H1 (cell line): ENCODE results near the gene TMTC4. TPM values are rescaled to one million over a fixed set of nuclear protein-coding genes. Genes with fewer than 3 reads are reported as not detected.

Source experiments
- CTCF ChIA-PET: fragments of 300-600 bp; sonication (Branson Sonifier 250); formaldehyde crosslinking; loops from one replicate; lab custom pipeline; 2021; ENCODE audit not compliant: partially characterized antibody; lab: Charles Lee
- POLR2A ChIA-PET: fragments of 300-600 bp; sonication (Branson Sonifier 250); formaldehyde crosslinking; loops from one replicate; lab custom pipeline; 2021; ENCODE audit warnings: inconsistent platforms; ENCODE audit not compliant: partially characterized antibody; lab: Charles Lee
- DNase-seq, 2 experiments: peaks; one replicate each; pipeline versions ENCODE4 v3.0.0 to v3.0.0-alpha.2; 2010 to 2022; ENCODE audit warnings: low spot score in 2 of 2, low read depth in 1 of 2, mixed read lengths in 1 of 2
- FAIRE-seq: peaks from 2 replicates; lab custom pipeline; 2011; peaks lifted over from hg19 to GRCh38; lab: Jason Lieb, UNC
- H2AFZ ChIP-seq: 2 replicates; pipeline ENCODE4 v1.8.1; 2012; ENCODE audit warnings: low read length, inconsistent platforms
- H2AK5ac ChIP-seq: 2 replicates; pipeline ENCODE4 v1.6.1; 2013; ENCODE audit warnings: low read depth, low read length
- H2BK120ac ChIP-seq: replicated peaks from 2 replicates; pipeline ENCODE3; 2013; ENCODE audit warnings: low read depth, low read length, inconsistent platforms
- H2BK12ac ChIP-seq: 2 replicates; pipeline ENCODE4 v1.6.1; 2013; ENCODE audit warnings: low read depth, low read length
- H2BK15ac ChIP-seq: 2 replicates; pipeline ENCODE4 v1.6.1; 2013; ENCODE audit warnings: low read length
- H2BK20ac ChIP-seq: 2 replicates; pipeline ENCODE4 v1.6.1; 2013; ENCODE audit warnings: low read length
- H2BK5ac ChIP-seq: 2 replicates; pipeline ENCODE4 v1.6.1; 2013; ENCODE audit warnings: low read depth, low read length
- H3K14ac ChIP-seq: 2 replicates; pipeline ENCODE4 v1.6.1; 2013; ENCODE audit warnings: inconsistent platforms; ENCODE audit not compliant: insufficient read length
- H3K18ac ChIP-seq: 2 replicates; pipeline ENCODE4 v1.6.1; 2013; ENCODE audit warnings: low read length; ENCODE audit errors: extremely low read depth
- H3K23ac ChIP-seq: 2 replicates; pipeline ENCODE4 v1.6.1; 2013; ENCODE audit warnings: inconsistent platforms; ENCODE audit not compliant: insufficient read length
- H3K23me2 ChIP-seq: 2 replicates; pipeline ENCODE4 v1.6.1; 2013; ENCODE audit warnings: low read depth, low read length
- H3K27ac ChIP-seq: 2 replicates; pipeline ENCODE4 v1.6.1; 2011; ENCODE audit warnings: low read depth, low read length, inconsistent platforms
- H3K27me3 ChIP-seq, 4 experiments: replicated peaks in 1 of 4; 1 replicate in 1 of 4; 2 replicates in 3 of 4; pipeline versions ENCODE4 v1.6.1 to v1.8.1; 2011 to 2013; ENCODE audit warnings: low read length in 3 of 4, mild to moderate bottlenecking in 3 of 4, inconsistent platforms in 2 of 4, mixed read lengths in 2 of 4, moderate library complexity in 1 of 4; ENCODE audit not compliant: control insufficient read depth in 3 of 4, insufficient read depth in 3 of 4; ENCODE audit errors: extremely low read depth in 1 of 4
- H3K36me3 ChIP-seq, 4 experiments: 2 replicates each; pipeline versions ENCODE4 v1.6.1 to v1.8.1; 2011 to 2013; ENCODE audit warnings: mild to moderate bottlenecking in 4 of 4, low read length in 3 of 4, moderate library complexity in 2 of 4, control low read depth in 1 of 4, inconsistent platforms in 1 of 4; ENCODE audit not compliant: insufficient read depth in 4 of 4, control insufficient read depth in 2 of 4
- H3K4ac ChIP-seq: replicated peaks from 2 replicates; pipeline ENCODE3; 2013; ENCODE audit warnings: low read length, low read depth, mixed read lengths, inconsistent platforms; ENCODE audit not compliant: insufficient read length
- H3K4me1 ChIP-seq, 4 experiments: replicated peaks in 1 of 4; 1 replicate in 1 of 4; 2 replicates in 3 of 4; pipeline versions ENCODE4 v1.6.1 to v1.8.1; 2011 to 2013; ENCODE audit warnings: low read length in 3 of 4, inconsistent platforms in 2 of 4, mixed read lengths in 1 of 4; ENCODE audit not compliant: insufficient read depth in 4 of 4, control insufficient read depth in 3 of 4
- H3K4me2 ChIP-seq, 2 experiments: 2 replicates each; pipeline versions ENCODE4 v1.6.1 to v1.8.1; 2011 to 2013; ENCODE audit warnings: low read depth in 2 of 2, low read length in 2 of 2, control low read depth in 1 of 2, inconsistent platforms in 1 of 2, mild to moderate bottlenecking in 1 of 2; ENCODE audit not compliant: insufficient read depth in 1 of 2
- H3K4me3 ChIP-seq, 4 experiments: fragments of 200-600, 300-600 bp in 1 of 4; sonication (generic), shearing (Covaris generic), sonication (Bioruptor Twin) in 1 of 4; 2 replicates each; pipeline versions ENCODE4 v1.5.1 to v1.8.1; 2011 to 2016; ENCODE audit warnings: low read length in 4 of 4, low read depth in 3 of 4, control low read depth in 2 of 4, inconsistent platforms in 2 of 4, mild to moderate bottlenecking in 2 of 4, mixed read lengths in 1 of 4, moderate library complexity in 1 of 4; ENCODE audit not compliant: insufficient read depth in 2 of 4; ENCODE audit errors: extremely low read depth in 1 of 4
- H3K56ac ChIP-seq: replicated peaks from 2 replicates; pipeline ENCODE3; 2013; ENCODE audit warnings: low read depth, mild to moderate bottlenecking, mixed read lengths, low read length, inconsistent platforms; ENCODE audit not compliant: insufficient read length
- H3K79me1 ChIP-seq: 2 replicates; pipeline ENCODE4 v1.6.1; 2013; ENCODE audit warnings: low read depth, low read length, control low read depth
- H3K79me2 ChIP-seq, 2 experiments: 2 replicates each; pipeline versions ENCODE4 v1.6.1 to v1.8.1; 2012 to 2013; ENCODE audit warnings: low read length in 2 of 2, mild to moderate bottlenecking in 2 of 2, inconsistent platforms in 1 of 2; ENCODE audit not compliant: insufficient read depth in 2 of 2, control insufficient read depth in 1 of 2
- H3K9ac ChIP-seq, 4 experiments: replicated peaks in 1 of 4; 1 replicate in 1 of 4; 2 replicates in 3 of 4; pipeline versions ENCODE4 v1.6.1 to v1.8.1; 2011 to 2013; ENCODE audit warnings: low read depth in 3 of 4, low read length in 3 of 4, control low read depth in 2 of 4, mild to moderate bottlenecking in 2 of 4, moderate library complexity in 2 of 4, inconsistent platforms in 1 of 4; ENCODE audit errors: extremely low read depth in 1 of 4
- H3K9me3 ChIP-seq, 2 experiments: 2 replicates each; pipeline versions ENCODE4 v1.6.1 to v1.8.1; 2012 to 2013; ENCODE audit warnings: mild to moderate bottlenecking in 2 of 2, moderate library complexity in 2 of 2, control low read depth in 1 of 2, inconsistent platforms in 1 of 2, low read depth in 1 of 2, low read length in 1 of 2, mixed read lengths in 1 of 2; ENCODE audit not compliant: insufficient read depth in 2 of 2
- H4K20me1 ChIP-seq, 2 experiments: replicated peaks in 1 of 2; 2 replicates each; pipeline versions ENCODE3 to v1.8.1; 2011 to 2013; ENCODE audit warnings: inconsistent platforms in 2 of 2, low read length in 2 of 2, mild to moderate bottlenecking in 1 of 2; ENCODE audit not compliant: insufficient read depth in 2 of 2, control insufficient read depth in 1 of 2
- H4K5ac ChIP-seq: 2 replicates; pipeline ENCODE4 v1.6.1; 2013; ENCODE audit warnings: low read length, low read depth, mixed read lengths, inconsistent platforms; ENCODE audit not compliant: insufficient read length
- H4K8ac ChIP-seq: 2 replicates; pipeline ENCODE4 v1.8.0; 2013; ENCODE audit warnings: mild to moderate bottlenecking, moderate library complexity, low read length, inconsistent platforms; ENCODE audit not compliant: insufficient read depth; ENCODE audit errors: extremely low read depth
- H4K91ac ChIP-seq: replicated peaks from 2 replicates; pipeline ENCODE3; 2013; ENCODE audit warnings: low read length, mixed read lengths, inconsistent platforms; ENCODE audit not compliant: insufficient read length
- GABPA ChIP-seq: IDR thresholded peaks from 2 replicates; pipeline ENCODE4 v1.6.1; 2011; ENCODE audit warnings: mild to moderate bottlenecking, low read length, moderate library complexity, borderline replicate concordance; ENCODE audit not compliant: insufficient read depth
- RAD21 ChIP-seq, 2 experiments: IDR thresholded peaks in 1 of 2; conservative IDR thresholded peaks in 1 of 2; 2 replicates each; pipeline ENCODE4 v1.6.1; 2011; ENCODE audit warnings: low read depth in 2 of 2, low read length in 2 of 2, improper control_type of control experiment in 1 of 2, inconsistent platforms in 1 of 2, mild to moderate bottlenecking in 1 of 2, moderate library complexity in 1 of 2
- WGBS, 2 experiments: shearing (Covaris generic) in 1 of 2; methylation state at CpG; one replicate each; pipeline versions ENCODE4 v1.1.6 to v1.1.7; 2013 to 2015; ENCODE audit warnings: low lambda C conversion rate in 2 of 2, mixed read lengths in 2 of 2, inconsistent platforms in 1 of 2, low coverage in 1 of 2, missing lambda C conversion rate in 1 of 2; ENCODE audit not compliant: insufficient replicate concordance in 2 of 2, insufficient coverage in 1 of 2, insufficient read length in 1 of 2; ENCODE audit errors: extremely low coverage in 1 of 2, missing lambda C conversion rate in 1 of 2; 5-methylcytosine and 5-hydroxymethylcytosine counted together
- polyA plus RNA-seq, 7 experiments: library from polyadenylated mRNA; depleted of rRNA in 3 of 7; stranded (reverse) in 5 of 7; unstranded in 2 of 7; fragments of >200 nt in 5 of 7; fragments of 200-250 nt in 2 of 7; gene quantifications; 1 replicate in 5 of 7; 2 replicates in 1 of 7; 4 replicates in 1 of 7; pipeline versions ENCODE4 v1.2.1 to v1.2.3, GENCODE V29; 2011 to 2013; ENCODE audit warnings: missing spikeins in 2 of 7, mixed read lengths in 2 of 7
- total RNA-seq: library from RNA; stranded (reverse); fragmentation: NEBNext Ultra II Directional; extraction: Animal tissue kit (Norgen Biotek cat#: 25700); gene quantifications from 2 replicates; pipeline ENCODE4 v1.2.1, GENCODE V29; 2021
- TF ChIP-seq, protein P1 (sequence below), 3 experiments: IDR thresholded peaks; 1 replicate in 2 of 3; 2 replicates in 1 of 3; pipeline versions ENCODE4 v1.5.1 to v1.6.1; 2011; ENCODE audit warnings: low read length in 3 of 3, mild to moderate bottlenecking in 3 of 3, inconsistent platforms in 2 of 3, low read depth in 1 of 3, moderate library complexity in 1 of 3; ENCODE audit not compliant: insufficient read depth in 1 of 3; ENCODE audit errors: control extremely low read depth in 1 of 3

TMTC4 gene
- total and polyA plus RNA-seq, 2 of the 8 experiments (the other 6 are each of a cell fraction or from before 2014, with no cell fraction given) = 26.3 to 42.6 TPM

- no peaks in the 10 kb centered on the region for H3K4me1 ChIP-seq
- 98% methylated on average over 7 of the region's 7 CpGs; no CpG with 5 or more reads in 1 of the 2 experiments for WGBS, 2 experiments
- POLR2A ChIA-PET = no interaction called here
Measured at GRCh38 chr13:100722517-100722916, 47.9 kb upstream of the TMTC4 start.

More at GRCh38 chr13:100722517-100722916, 47.9 kb upstream of the TMTC4 start:
- Histone ChIP-seq H3K27me3 (no peaks in the 10 kb centered on the region; a peak in 1 of 7 replicates), H4K20me1 (no peaks in the 10 kb centered on the region), H4K91ac (no peak overlapping the region), H3K36me3 (no peaks in the 10 kb centered on the region), H2BK20ac (no peak overlapping the region), H2AFZ (no peak overlapping the region), H3K4ac (no peak overlapping the region), H3K9ac (no peak overlapping the region), H3K23ac (no peak overlapping the region), H3K27ac (no peak overlapping the region), H3K4me3 (no peak overlapping the region), H3K79me2 (no peaks in the 10 kb centered on the region), H2BK120ac (no peak overlapping the region), H3K14ac (no peak overlapping the region), H2BK5ac (no peak overlapping the region), H3K4me2 (no peak overlapping the region), H2BK15ac (no peak overlapping the region), H3K56ac (no peak overlapping the region), H4K5ac (no peak overlapping the region), H3K9me3 (no peaks in the 10 kb centered on the region), H3K18ac (no peak overlapping the region), H3K79me1 (no peaks in the 10 kb centered on the region), H3K23me2 (no peaks in the 10 kb centered on the region), H2BK12ac (no peak overlapping the region), H4K8ac (no peak overlapping the region), H2AK5ac (no peak overlapping the region)
- no peak for DNase-seq
- FAIRE-seq = no peak
- TF ChIP-seq GABPA = no peak
- TF ChIP-seq, protein P1, sequence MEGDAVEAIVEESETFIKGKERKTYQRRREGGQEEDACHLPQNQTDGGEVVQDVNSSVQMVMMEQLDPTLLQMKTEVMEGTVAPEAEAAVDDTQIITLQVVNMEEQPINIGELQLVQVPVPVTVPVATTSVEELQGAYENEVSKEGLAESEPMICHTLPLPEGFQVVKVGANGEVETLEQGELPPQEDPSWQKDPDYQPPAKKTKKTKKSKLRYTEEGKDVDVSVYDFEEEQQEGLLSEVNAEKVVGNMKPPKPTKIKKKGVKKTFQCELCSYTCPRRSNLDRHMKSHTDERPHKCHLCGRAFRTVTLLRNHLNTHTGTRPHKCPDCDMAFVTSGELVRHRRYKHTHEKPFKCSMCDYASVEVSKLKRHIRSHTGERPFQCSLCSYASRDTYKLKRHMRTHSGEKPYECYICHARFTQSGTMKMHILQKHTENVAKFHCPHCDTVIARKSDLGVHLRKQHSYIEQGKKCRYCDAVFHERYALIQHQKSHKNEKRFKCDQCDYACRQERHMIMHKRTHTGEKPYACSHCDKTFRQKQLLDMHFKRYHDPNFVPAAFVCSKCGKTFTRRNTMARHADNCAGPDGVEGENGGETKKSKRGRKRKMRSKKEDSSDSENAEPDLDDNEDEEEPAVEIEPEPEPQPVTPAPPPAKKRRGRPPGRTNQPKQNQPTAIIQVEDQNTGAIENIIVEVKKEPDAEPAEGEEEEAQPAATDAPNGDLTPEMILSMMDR (IDR thresholded peaks at IDR 0.05; ENCODE audit: control extremely low read depth in 1 of 3, insufficient read depth in 1 of 3, low read depth in 1 of 3, low read length in 3 of 3) = peak; percentile 21 to 42 (median 38)
- peak; percentile 34 to 48 for TF ChIP-seq RAD21 (IDR thresholded peaks at IDR 0.05 in 1 of 2, conservative IDR thresholded peaks at IDR 0.05 in 1 of 2; ENCODE audit: low read depth in 2 of 2, low read length in 2 of 2)
- CTCF ChIA-PET = interaction anchor here (0.6 to 7.5 kb wide), 55 partner anchors 7 to 752 kb away, joined by 3 to 61 read pairs (median 4); partner anchors contain the start of gene TMTC4
